Measurements from ENCODE around the gene CTAG1B.
"Not testable (repeated sequence)": the region's sequence is repeated elsewhere in the genome, so short reads cannot be mapped to it uniquely, and the experiment has no call there.

Gene CTAG1B

DNA sequence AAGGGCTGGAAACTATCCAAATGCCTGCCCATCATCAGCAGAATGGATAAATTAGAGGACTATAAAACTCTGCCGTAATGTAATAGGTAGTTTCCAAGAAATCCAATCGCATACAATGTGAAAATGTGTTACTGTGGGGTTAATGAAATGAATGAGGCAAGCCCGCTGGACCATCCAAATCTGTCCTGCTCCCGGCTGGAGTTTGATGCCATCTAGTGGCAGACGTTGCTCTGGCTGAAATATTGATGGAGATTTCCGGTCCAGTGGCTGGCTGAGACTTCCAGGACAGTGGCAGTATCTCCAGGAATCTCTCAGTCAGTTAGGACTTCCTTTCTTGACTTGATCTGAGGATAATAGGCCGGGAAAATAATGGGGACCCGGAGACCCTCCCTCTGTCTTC is 36.1 kb downstream of the CTAG1B start:
- DNase-seq: not testable (repeated sequence)

DNA sequence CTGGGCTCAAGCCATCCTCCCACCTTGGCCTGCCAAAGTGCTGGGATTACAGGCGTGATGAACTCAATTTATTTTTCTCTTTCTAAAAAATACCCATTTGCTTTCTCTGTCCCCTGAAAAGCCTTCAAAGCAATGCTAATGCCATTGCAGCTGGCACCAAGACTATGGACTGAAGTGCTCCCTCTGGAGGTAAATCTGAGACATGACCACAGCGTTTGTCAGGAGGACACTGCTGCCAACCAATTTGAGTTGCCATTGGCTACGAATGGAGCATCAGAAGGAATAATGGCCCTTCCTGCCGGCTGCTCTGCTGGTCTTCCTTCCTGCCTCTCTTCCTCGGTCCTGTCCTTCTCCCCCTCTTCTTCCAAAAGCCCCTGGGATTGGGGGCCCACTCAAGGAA is 44.0 kb downstream of the CTAG1B start:
- not testable (repeated sequence) for DNase-seq

DNA sequence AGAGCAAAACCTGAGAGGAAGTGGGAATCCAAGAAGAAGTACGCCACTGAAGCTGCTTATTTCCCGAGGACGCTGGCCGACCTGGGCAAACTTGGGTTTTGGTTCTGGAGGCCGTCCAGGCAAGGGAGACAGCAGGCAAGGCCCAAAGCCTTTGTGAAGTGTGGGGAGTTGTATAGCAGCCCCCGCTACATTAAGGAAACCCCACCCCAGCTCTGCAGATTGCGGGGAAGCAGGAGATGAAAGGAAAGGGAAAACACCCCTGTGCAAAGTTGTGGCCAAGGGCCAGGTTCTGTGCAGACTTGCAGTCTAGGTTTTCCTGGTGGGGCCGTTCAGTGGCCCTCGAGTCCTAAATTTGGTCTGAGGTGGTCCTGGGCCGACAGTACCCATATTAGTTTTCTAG is 46.0 kb downstream of the CTAG1B start:
- DNase-seq: not testable (repeated sequence)

DNA sequence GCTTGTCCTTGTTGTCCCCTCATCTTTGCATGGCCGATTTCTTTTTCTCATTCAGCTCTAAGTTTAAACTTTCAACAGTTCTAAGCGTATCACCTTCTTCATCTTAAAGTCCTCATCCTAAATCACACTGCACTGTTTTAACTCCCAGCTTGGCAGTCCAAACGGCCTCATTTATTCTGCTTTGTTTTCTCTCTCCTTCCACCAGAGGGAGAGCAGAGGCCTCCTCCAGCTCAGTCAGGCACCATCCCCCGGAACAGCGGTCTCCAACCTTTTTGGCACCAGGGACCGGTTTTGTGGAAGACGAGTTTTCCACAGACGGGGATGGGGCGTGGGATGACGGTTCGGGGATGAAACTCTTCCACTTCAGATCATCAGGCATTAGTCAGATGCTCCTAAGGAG is 48.7 kb downstream of the CTAG1B start:
- not testable (repeated sequence) for DNase-seq
